Skeletal muscle tissue (tissue), 4 donors: Measurements from ENCODE around the gene TRIM4. TPM values are rescaled to one million over a fixed set of nuclear protein-coding genes. Genes with fewer than 3 reads are reported as not detected.
"Not testable (repeated sequence)": the region's sequence is repeated elsewhere in the genome, so short reads cannot be mapped to it uniquely, and the experiment has no call there.

Experiments used
- H3K27ac ChIP-seq: one replicate; pipeline ENCODE4 v1.7.0; 2013; ENCODE audit warnings: mild to moderate bottlenecking, low read depth, low read length, inconsistent platforms
- H3K27me3 ChIP-seq, 3 donors: one replicate each; pipeline ENCODE4 v1.7.0; 2013; ENCODE audit warnings: low read length in 3 of 3; ENCODE audit not compliant: control insufficient read depth in 3 of 3, insufficient read depth in 3 of 3
- H3K36me3 ChIP-seq, 3 donors: one replicate each; pipeline ENCODE4 v1.7.0; 2013; ENCODE audit warnings: low read length in 3 of 3; ENCODE audit not compliant: control insufficient read depth in 3 of 3, insufficient read depth in 3 of 3
- H3K4me1 ChIP-seq, 3 donors: one replicate each; pipeline ENCODE4 v1.7.0; 2013; ENCODE audit warnings: low read length in 3 of 3, mild to moderate bottlenecking in 3 of 3; ENCODE audit not compliant: control insufficient read depth in 3 of 3, insufficient read depth in 3 of 3
- H3K4me3 ChIP-seq, 3 donors: one replicate each; pipeline ENCODE4 v1.7.0; 2013; ENCODE audit warnings: low read length in 3 of 3
- H3K9ac ChIP-seq, 3 donors: one replicate each; pipeline ENCODE4 v1.7.0; 2013; ENCODE audit warnings: low read length in 3 of 3, mild to moderate bottlenecking in 3 of 3, moderate library complexity in 2 of 3, low read depth in 1 of 3
- H3K9me3 ChIP-seq, 3 donors: one replicate each; pipeline ENCODE4 v1.7.0; 2013; ENCODE audit warnings: low read length in 3 of 3; ENCODE audit not compliant: control insufficient read depth in 3 of 3
- total RNA-seq: library from RNA; depleted of rRNA; stranded (reverse); fragments of >200 nt; gene quantifications from one replicate; pipeline ENCODE4 v1.2.3, GENCODE V29; 2014
- donor health status: Osteomylitis.

TRIM4 gene
- 15.1 TPM for total RNA-seq

GRCh38 chr7:99918959-99919813, at the start of gene TRIM4:
TSS of gene TRIM4 (minus strand) at chr7:99919530. CDS start at chr7:99919401, 129 bp downstream.
- Histone ChIP-seq H3K9me3 (no peaks in the 10 kb centered on the region), H3K4me3 (peak within 1 kb of the TSS; percentile 84 to 92 (median 85)), H3K36me3 (peaks cover 4 to 22% (median 11%) of the 10 kb centered on the region in 3 donors), H3K9ac (peak within 1 kb of the TSS; percentile 84 to 95 (median 86)), H3K27me3 (no peaks in the 10 kb centered on the region), H3K27ac (peak within 1 kb of the TSS; percentile 82), H3K4me1 (peaks cover 17 to 25% (median 24%) of the 10 kb centered on the region in 3 donors)

GRCh38 chr7:99958564-99959227, 39.4 kb upstream of the TRIM4 start:
- Histone ChIP-seq H3K27me3 (peaks cover 26 to 45% (median 39%) of the 10 kb centered on the region in 3 donors), H3K9ac (no peak overlapping the region), H3K36me3 (no peaks in the 10 kb centered on the region), H3K4me3 (no peak overlapping the region), H3K27ac (no peak overlapping the region), H3K4me1 (no peaks in the 10 kb centered on the region), H3K9me3 (no peaks in the 10 kb centered on the region)

GRCh38 chr7:99955247-99955646, 35.9 kb upstream of the TRIM4 start:
- no peaks in the 10 kb centered on the region for H3K36me3 ChIP-seq
- H3K27me3 ChIP-seq = peaks cover 14 to 15% (median 15%) of the 10 kb centered on the region in 3 donors
- no peak overlapping the region for H3K4me3 ChIP-seq
- H3K9me3 ChIP-seq = no peaks in the 10 kb centered on the region
- H3K27ac ChIP-seq = no peak overlapping the region
- H3K4me1 ChIP-seq = no peaks in the 10 kb centered on the region
- no peak overlapping the region for H3K9ac ChIP-seq

GRCh38 chr7:99954643-99955042, 35.3 kb upstream of the TRIM4 start:
- H3K36me3 ChIP-seq, H3K9ac ChIP-seq, H3K27ac ChIP-seq, H3K4me1 ChIP-seq, H3K4me3 ChIP-seq, H3K9me3 ChIP-seq: not testable (repeated sequence)
- H3K27me3 ChIP-seq = peaks cover 9 to 13% (median 12%) of the 10 kb centered on the region in 3 donors

GRCh38 chr7:99953649-99954048, 34.3 kb upstream of the TRIM4 start:
- no peak overlapping the region for H3K27ac ChIP-seq
- no peaks in the 10 kb centered on the region for H3K9me3 ChIP-seq

GRCh38 chr7:99952649-99953048, 33.3 kb upstream of the TRIM4 start:
- not testable (repeated sequence) for H3K27me3 ChIP-seq, H3K4me3 ChIP-seq, H3K9ac ChIP-seq, H3K4me1 ChIP-seq, H3K9me3 ChIP-seq, H3K27ac ChIP-seq, H3K36me3 ChIP-seq

More at GRCh38 chr7:99953649-99954048, 34.3 kb upstream of the TRIM4 start:
- Histone ChIP-seq H3K9ac (no peak overlapping the region), H3K4me3 (no peak overlapping the region), H3K4me1 (no peaks in the 10 kb centered on the region), H3K36me3 (no peaks in the 10 kb centered on the region), H3K27me3 (peaks cover 4 to 7% (median 5%) of the 10 kb centered on the region in 3 donors)

- not testable (repeated sequence) for H3K9me3 ChIP-seq, H3K4me1 ChIP-seq, H3K27me3 ChIP-seq
These were observed 31.5 kb upstream of the TRIM4 start for GRCh38 chr7:99950819-99951218.

GRCh38 chr7:99949645-99950228, 30.4 kb upstream of the TRIM4 start:
- H3K9ac ChIP-seq = no peak overlapping the region
- no peaks in the 10 kb centered on the region for H3K4me1 ChIP-seq
- H3K36me3 ChIP-seq = no peaks in the 10 kb centered on the region
- H3K9me3 ChIP-seq = no peaks in the 10 kb centered on the region
- H3K27me3 ChIP-seq = peaks cover 0 to 6% (median 0%) of the 10 kb centered on the region in 3 donors
- H3K27ac ChIP-seq = no peak overlapping the region
- H3K4me3 ChIP-seq = no peak overlapping the region

More at GRCh38 chr7:99950819-99951218, 31.5 kb upstream of the TRIM4 start:
- not testable (repeated sequence) for H3K9ac ChIP-seq, H3K36me3 ChIP-seq, H3K27ac ChIP-seq, H3K4me3 ChIP-seq

GRCh38 chr7:99947608-99948007, 28.3 kb upstream of the TRIM4 start:
- H3K27ac ChIP-seq = no peak overlapping the region
- no peak overlapping the region for H3K4me3 ChIP-seq
- no peak overlapping the region for H3K9ac ChIP-seq
- H3K36me3 ChIP-seq = no peaks in the 10 kb centered on the region
- no peaks in the 10 kb centered on the region for H3K9me3 ChIP-seq
- H3K27me3 ChIP-seq = peaks cover 0 to 9% (median 4%) of the 10 kb centered on the region in 3 donors
- H3K4me1 ChIP-seq = no peaks in the 10 kb centered on the region
